GM19099 (cell line): ENCODE results near the gene TSPAN17.

Experiments used
- POLR2A ChIP-seq: IDR thresholded peaks from 3 replicates; pipeline ENCODE4 v1.6.1; 2011; ENCODE audit warnings: low read depth; ENCODE audit not compliant: insufficient read length; ENCODE audit errors: extremely low read depth

The TSPAN17 gene

GRCh38 chr5:176692839-176693476, 45.7 kb downstream of the TSPAN17 start:
- TF ChIP-seq POLR2A: no peak

- TF ChIP-seq POLR2A: no peak
Observed at GRCh38 chr5:176693477-176693851, 46.2 kb downstream of the TSPAN17 start.

GRCh38 chr5:176694146-176694545, 46.9 kb downstream of the TSPAN17 start:
- TF ChIP-seq POLR2A: no peak

- TF ChIP-seq POLR2A: no peak
Observed at GRCh38 chr5:176694631-176695030, 47.3 kb downstream of the TSPAN17 start.

GRCh38 chr5:176695073-176695472, 47.8 kb downstream of the TSPAN17 start:
- no peak for TF ChIP-seq POLR2A

- no peak for TF ChIP-seq POLR2A
Observed at GRCh38 chr5:176697267-176697933, 50.1 kb downstream of the TSPAN17 start.

- TF ChIP-seq POLR2A: no peak
Observed at GRCh38 chr5:176697934-176698538, 50.8 kb downstream of the TSPAN17 start.

- TF ChIP-seq POLR2A: no peak
Observed at GRCh38 chr5:176700239-176700847, 53.1 kb downstream of the TSPAN17 start.

GRCh38 chr5:176702671-176703641, 55.7 kb downstream of the TSPAN17 start:
- no peak for TF ChIP-seq POLR2A

- TF ChIP-seq POLR2A: no peak
Observed at GRCh38 chr5:176703857-176704256, 56.6 kb downstream of the TSPAN17 start.

- TF ChIP-seq POLR2A: no peak
Observed at GRCh38 chr5:176704355-176704754, 57.1 kb downstream of the TSPAN17 start.

- TF ChIP-seq POLR2A: no peak
Observed at GRCh38 chr5:176704817-176705216, 57.5 kb downstream of the TSPAN17 start.
